Measurements from ENCODE around the gene ADAMTSL3.

GRCh38 chr15:83853232-83853631 is 199.3 kb downstream of the ADAMTSL3 start:
- TF ChIP-seq SUZ12 (IDR thresholded peaks at IDR 0.05; ENCODE audit: extremely low read depth, insufficient read depth, insufficient read length) (no peak), ZNF274 (IDR thresholded peaks at IDR 0.05; ENCODE audit: low read depth, low read length) (no peak), YY1 (IDR thresholded peaks at IDR 0.05; ENCODE audit: insufficient read depth, insufficient read length) (no peak)
